ENCODE measurements around the gene CDS1. TPM values are rescaled to one million over a fixed set of nuclear protein-coding genes. Genes with fewer than 3 reads are reported as not detected.

Gene CDS1
- total and polyA plus RNA-seq, 10 of the 15 experiments (the other 5 are each of a cell fraction or from before 2014, with no cell fraction given): 0.03 TPM; not detected in 8

DNA sequence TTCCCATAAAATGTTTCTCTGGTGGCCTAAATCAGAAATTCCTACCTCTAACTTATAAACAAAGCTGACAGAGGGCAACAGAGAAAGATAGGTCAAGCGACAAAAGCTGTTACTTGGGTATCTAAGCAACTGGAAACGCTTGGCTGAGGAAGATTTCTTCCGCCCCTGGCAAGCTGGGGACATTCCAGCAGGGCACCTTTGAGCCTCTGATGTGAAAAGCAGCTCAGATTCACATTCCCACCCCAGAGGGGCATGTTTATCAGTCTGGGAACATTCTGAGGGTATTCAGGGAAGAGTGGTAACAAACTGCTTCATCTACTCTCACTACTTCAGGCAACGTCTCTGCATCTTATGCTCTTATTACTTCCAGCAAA is 3.5 kb upstream of the CDS1 start:
- Histone ChIP-seq H4K20me1 (ENCODE audit: control insufficient read depth, insufficient read depth) (no peaks in the 10 kb centered on the region), H3K36me3 (ENCODE audit: control insufficient read depth in 2 of 2, insufficient read depth in 2 of 2, low read length in 1 of 2) (no peaks in the 10 kb centered on the region), H3K9ac (ENCODE audit: control insufficient read depth, insufficient read depth, low read length) (no peak overlapping the region), H3K4me1 (ENCODE audit: control insufficient read depth, insufficient read depth, low read length) (no peaks in the 10 kb centered on the region), H3K79me2 (ENCODE audit: control insufficient read depth, insufficient read depth, low read length) (no peaks in the 10 kb centered on the region), H3K27ac (ENCODE audit: control insufficient read depth, insufficient read depth) (no peak overlapping the region), H2AFZ (ENCODE audit: control insufficient read depth, low read depth, low read length) (no peak overlapping the region), H3K9me3 (replicated peaks; ENCODE audit: control insufficient read depth, insufficient read depth, low read length) (no peaks in the 10 kb centered on the region; the same call in 1 of the 3 replicates), H3K4me2 (ENCODE audit: control insufficient read depth, insufficient read depth) (no peak overlapping the region), H3K27me3 (replicated peaks in 1 of 2; ENCODE audit: control insufficient read depth in 2 of 2, insufficient read depth in 2 of 2, low read length in 1 of 2) (peaks cover 10% of the 10 kb centered on the region in 2 experiments), H3K4me3 (no peak overlapping the region)
- in situ Hi-C loops (cut with MboI) (no loop called here), intact Hi-C loops (cut with micrococcal nuclease; ENCODE audit: unreplicated experiment) (loop anchor here (5.0 kb wide), 1 partner anchor 393 kb away; no protein-coding TSS in a partner anchor)
- TF ChIP-seq CHD1 (IDR thresholded peaks at IDR 0.05; ENCODE audit: low read depth, low read length) (no peak), MYB (IDR thresholded peaks at IDR 0.05; ENCODE audit: borderline replicate concordance, low read depth, low read length) (no peak), POLR2A (IDR thresholded peaks at IDR 0.05; ENCODE audit: low read depth, low read length) (no peak), CHD4 (IDR thresholded peaks at IDR 0.05) (no peak), RB1 (IDR thresholded peaks at IDR 0.05; ENCODE audit: borderline replicate concordance) (no peak), ZNF622 (IDR thresholded peaks at IDR 0.05) (no peak)
- CTCF ChIA-PET: interaction anchor here (0.7 to 2.4 kb wide), 5 partner anchors 8 to 391 kb away, joined by 3 to 7 read pairs (median 3); no protein-coding TSS in a partner anchor
- RAD21 ChIA-PET (ENCODE audit: unreplicated experiment): no interaction called here
- peak; percentile 26; the same call in 1 of the 3 replicates for ATAC-seq
- SMC1A ChIA-PET (ENCODE audit: uncharacterized antibody, unreplicated experiment): interaction anchor here (1.2 to 2.1 kb wide), 2 partner anchors 44 to 391 kb away, joined by 3 to 11 read pairs; no protein-coding TSS in a partner anchor
- 4% methylated on average over 4 of the region's 4 CpGs for whole genome bisulfite sequencing (ENCODE audit: insufficient coverage, insufficient replicate concordance, low lambda C conversion rate, missing lambda C conversion rate)
- DNase-seq (ENCODE audit: low read depth, low spot score): no peak
- POLR2A ChIA-PET: no interaction called here
- FAIRE-seq: no peak
- no TSS peak for BruUV-seq (replicated peaks)

DNA sequence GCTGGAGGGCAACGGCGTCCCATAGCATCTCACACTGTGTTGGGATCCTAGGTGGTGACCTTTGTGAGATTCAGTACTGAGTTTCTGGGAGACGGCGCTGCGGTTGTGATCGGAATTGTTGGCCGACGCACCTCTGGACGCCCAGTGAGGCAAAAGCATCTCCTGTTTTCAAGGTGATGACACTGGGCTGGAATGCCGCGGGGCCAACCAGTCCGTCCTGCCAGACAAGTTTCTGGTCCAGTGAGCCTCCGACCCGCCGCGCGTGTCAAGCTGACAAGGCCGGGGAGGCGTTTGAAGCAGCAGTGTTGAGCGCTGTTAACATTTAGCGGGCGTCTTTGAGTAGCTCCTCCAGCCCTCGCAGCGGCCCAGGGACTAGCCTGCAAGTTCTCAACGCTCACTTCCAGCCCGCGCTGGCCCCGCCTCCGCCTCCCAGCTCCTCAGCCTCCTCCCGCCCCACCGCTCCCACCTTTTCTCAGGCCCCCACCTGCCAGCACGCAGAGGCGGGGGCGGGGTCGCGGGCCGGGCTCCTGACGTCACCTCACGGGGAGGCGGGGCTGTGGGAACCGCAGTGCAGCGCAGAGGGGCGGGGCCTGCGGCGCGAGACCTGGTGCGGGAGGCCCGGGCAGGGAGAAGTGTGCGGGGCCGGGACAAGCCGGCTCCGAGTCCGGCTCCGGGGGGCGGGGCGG is 482 bp upstream of the CDS1 start:
- Histone ChIP-seq H3K27ac (ENCODE audit: control insufficient read depth, insufficient read depth) (no peak overlapping the region), H3K9me3 (replicated peaks; ENCODE audit: control insufficient read depth, insufficient read depth, low read length) (no peaks in the 10 kb centered on the region; the same call in 1 of the 3 replicates), H3K9ac (ENCODE audit: control insufficient read depth, insufficient read depth, low read length) (no peak overlapping the region), H3K4me3 (peak overlapping the region; percentile 32; the same call in 1 of the 2 replicates), H3K36me3 (ENCODE audit: control insufficient read depth in 2 of 2, insufficient read depth in 2 of 2, low read length in 1 of 2) (no peaks in the 10 kb centered on the region), H3K4me1 (ENCODE audit: control insufficient read depth, insufficient read depth, low read length) (no peaks in the 10 kb centered on the region), H2AFZ (ENCODE audit: control insufficient read depth, low read depth, low read length) (no peak overlapping the region; the same call in 1 of the 2 replicates), H3K79me2 (ENCODE audit: control insufficient read depth, insufficient read depth, low read length) (no peaks in the 10 kb centered on the region), H3K4me2 (ENCODE audit: control insufficient read depth, insufficient read depth) (peak overlapping the region; percentile 79), H3K27me3 (replicated peaks in 1 of 2; ENCODE audit: control insufficient read depth in 2 of 2, insufficient read depth in 2 of 2, low read length in 1 of 2) (peaks cover 10 to 12% of the 10 kb centered on the region in 2 experiments), H4K20me1 (ENCODE audit: control insufficient read depth, insufficient read depth) (no peaks in the 10 kb centered on the region)
- no peak for DNase-seq (ENCODE audit: low read depth, low spot score)
- ChIA-PET RAD21 (ENCODE audit: unreplicated experiment) (no interaction called here), SMC1A (ENCODE audit: uncharacterized antibody, unreplicated experiment) (no interaction called here), POLR2A (no interaction called here), CTCF (no interaction called here)
- 7% methylated on average over 31 of the region's 56 CpGs for WGBS (ENCODE audit: insufficient coverage, insufficient replicate concordance, low lambda C conversion rate, missing lambda C conversion rate)
- no peak for FAIRE-seq
- intact Hi-C loops (cut with micrococcal nuclease; ENCODE audit: unreplicated experiment): no loop called here
- in situ Hi-C loops (cut with MboI): no loop called here
- no peak for TF ChIP-seq NBN (IDR thresholded peaks at IDR 0.05)
- TF ChIP-seq MEF2A (IDR thresholded peaks at IDR 0.05; ENCODE audit: insufficient read depth, low read depth, low read length): no peak
- TF ChIP-seq TCF7 (IDR thresholded peaks at IDR 0.05; ENCODE audit: borderline replicate concordance): no peak
- no peak for TF ChIP-seq MEF2B (IDR thresholded peaks at IDR 0.05; ENCODE audit: partially characterized antibody, poor library complexity, severe bottlenecking)
- ATAC-seq: peak; percentile 69
- no TSS peak for BruUV-seq (replicated peaks)
